RPMI7951 (cell line): Measurements from ENCODE around the gene LHX8. TPM values are rescaled to one million over a fixed set of nuclear protein-coding genes. Genes with fewer than 3 reads are reported as not detected.

Experiments used
- DNase-seq: peaks from one replicate; pipeline ENCODE4 v3.0.0-alpha.2; 2012; ENCODE audit warnings: low read depth
- total RNA-seq: library from RNA; depleted of rRNA; stranded (reverse); fragments of >200 nt; shearing (Covaris generic); gene quantifications from 2 replicates; pipeline ENCODE4 v1.2.3, GENCODE V29; 2014

Gene LHX8
- total RNA-seq, 1 experiment from 2014 or later: 9.0 TPM

GRCh38 chr1:75132812-75133619 lies 1.2 kb upstream of the LHX8 start:
- DNase-seq: no peak

GRCh38 chr1:75134647-75135572 lies 722 bp downstream of the LHX8 start:
- DNase-seq: peak; percentile 42

GRCh38 chr1:75135573-75136194 lies 1.5 kb downstream of the LHX8 start:
- DNase-seq: no peak

- peak; percentile 47 for DNase-seq
These were observed 2.1 kb downstream of the LHX8 start for GRCh38 chr1:75136195-75136815.

- DNase-seq: peak; percentile 87
These were observed 2.9 kb downstream of the LHX8 start for GRCh38 chr1:75136921-75137641.

GRCh38 chr1:75152092-75152491 lies 17.9 kb downstream of the LHX8 start:
- no peak for DNase-seq

- no peak for DNase-seq
These were observed 25.0 kb downstream of the LHX8 start for GRCh38 chr1:75159154-75159553.

- no peak for DNase-seq
These were observed 31.1 kb downstream of the LHX8 start for GRCh38 chr1:75165264-75165663.

GRCh38 chr1:75166821-75167220 lies 32.6 kb downstream of the LHX8 start:
- no peak for DNase-seq

GRCh38 chr1:75170011-75170410 lies 35.8 kb downstream of the LHX8 start:
- DNase-seq: no peak

- no peak for DNase-seq
These were observed 36.8 kb downstream of the LHX8 start for GRCh38 chr1:75170981-75171380.

GRCh38 chr1:75171876-75172275 lies 37.7 kb downstream of the LHX8 start:
- no peak for DNase-seq

GRCh38 chr1:75172556-75172955 lies 38.4 kb downstream of the LHX8 start:
- DNase-seq: no peak

GRCh38 chr1:75174031-75174760 lies 40.0 kb downstream of the LHX8 start:
- peak; percentile 69 for DNase-seq

- peak; percentile 46 for DNase-seq
These were observed 47.2 kb downstream of the LHX8 start for GRCh38 chr1:75181214-75181955.

GRCh38 chr1:75188892-75189291 lies 54.7 kb downstream of the LHX8 start:
- no peak for DNase-seq

- no peak for DNase-seq
These were observed 64.0 kb downstream of the LHX8 start for GRCh38 chr1:75198163-75198562.

GRCh38 chr1:75198761-75199160 lies 64.6 kb downstream of the LHX8 start:
- DNase-seq: no peak

- DNase-seq: peak; percentile 8
These were observed 68.6 kb downstream of the LHX8 start for GRCh38 chr1:75202751-75203150.
